ENCODE results near the gene CNOT8.

GRCh38 chr5:154917757-154918156 is 59.3 kb downstream of the CNOT8 start:
- TF ChIP-seq, protein P1, sequence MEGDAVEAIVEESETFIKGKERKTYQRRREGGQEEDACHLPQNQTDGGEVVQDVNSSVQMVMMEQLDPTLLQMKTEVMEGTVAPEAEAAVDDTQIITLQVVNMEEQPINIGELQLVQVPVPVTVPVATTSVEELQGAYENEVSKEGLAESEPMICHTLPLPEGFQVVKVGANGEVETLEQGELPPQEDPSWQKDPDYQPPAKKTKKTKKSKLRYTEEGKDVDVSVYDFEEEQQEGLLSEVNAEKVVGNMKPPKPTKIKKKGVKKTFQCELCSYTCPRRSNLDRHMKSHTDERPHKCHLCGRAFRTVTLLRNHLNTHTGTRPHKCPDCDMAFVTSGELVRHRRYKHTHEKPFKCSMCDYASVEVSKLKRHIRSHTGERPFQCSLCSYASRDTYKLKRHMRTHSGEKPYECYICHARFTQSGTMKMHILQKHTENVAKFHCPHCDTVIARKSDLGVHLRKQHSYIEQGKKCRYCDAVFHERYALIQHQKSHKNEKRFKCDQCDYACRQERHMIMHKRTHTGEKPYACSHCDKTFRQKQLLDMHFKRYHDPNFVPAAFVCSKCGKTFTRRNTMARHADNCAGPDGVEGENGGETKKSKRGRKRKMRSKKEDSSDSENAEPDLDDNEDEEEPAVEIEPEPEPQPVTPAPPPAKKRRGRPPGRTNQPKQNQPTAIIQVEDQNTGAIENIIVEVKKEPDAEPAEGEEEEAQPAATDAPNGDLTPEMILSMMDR (IDR thresholded peaks at IDR 0.05) = no peak
- TF ChIP-seq POLR2A (IDR thresholded peaks at IDR 0.05) (no peak), POLR2AphosphoS5 (IDR thresholded peaks at IDR 0.05) (no peak), EP300 (IDR thresholded peaks at IDR 0.05) (no peak)
